Measurements from ENCODE around the gene GPSM1.

GPSM1 gene

GRCh38 chr9:136365775-136366222 lies 38.5 kb downstream of the GPSM1 start:
- Mint-ChIP-seq H3K4me3 (no peak overlapping the region), H3K27me3 (no peaks in the 10 kb centered on the region), H3K27ac (peak overlapping the region; percentile 29), H3K4me1 (ENCODE audit: low read depth) (peaks cover 17% of the 10 kb centered on the region), H3K9me3 (no peaks in the 10 kb centered on the region), H3K36me3 (ENCODE audit: low read depth) (peaks cover 18% of the 10 kb centered on the region)
- DNase-seq: no peak

GRCh38 chr9:136366826-136367225 lies 39.5 kb downstream of the GPSM1 start:
- Mint-ChIP-seq H3K36me3 (ENCODE audit: low read depth) (peaks cover 10% of the 10 kb centered on the region), H3K4me1 (ENCODE audit: low read depth) (peaks cover 17% of the 10 kb centered on the region), H3K27me3 (no peaks in the 10 kb centered on the region), H3K27ac (no peak overlapping the region), H3K9me3 (no peaks in the 10 kb centered on the region), H3K4me3 (no peak overlapping the region)
- DNase-seq: no peak

GRCh38 chr9:136367296-136368145 lies 40.2 kb downstream of the GPSM1 start:
- H3K4me1 Mint-ChIP-seq (ENCODE audit: low read depth): peaks cover 12% of the 10 kb centered on the region

GRCh38 chr9:136368190-136368589 lies 40.9 kb downstream of the GPSM1 start:
- Mint-ChIP-seq H3K27me3 (no peaks in the 10 kb centered on the region), H3K4me1 (ENCODE audit: low read depth) (peaks cover 7% of the 10 kb centered on the region), H3K36me3 (ENCODE audit: low read depth) (no peaks in the 10 kb centered on the region), H3K4me3 (no peak overlapping the region), H3K9me3 (no peaks in the 10 kb centered on the region), H3K27ac (peak overlapping the region; percentile 26)
- no peak for DNase-seq

More at GRCh38 chr9:136367296-136368145, 40.2 kb downstream of the GPSM1 start:
- no peak overlapping the region for H3K4me3 Mint-ChIP-seq
- no peak for DNase-seq
- peaks cover 5% of the 10 kb centered on the region for H3K36me3 Mint-ChIP-seq (ENCODE audit: low read depth)
- no peaks in the 10 kb centered on the region for H3K9me3 Mint-ChIP-seq
- H3K27me3 Mint-ChIP-seq: no peaks in the 10 kb centered on the region
- H3K27ac Mint-ChIP-seq: peak overlapping the region; percentile 26

GRCh38 chr9:136370037-136370436 lies 42.7 kb downstream of the GPSM1 start:
- H3K27ac Mint-ChIP-seq: no peak overlapping the region
- H3K9me3 Mint-ChIP-seq: no peaks in the 10 kb centered on the region
- no peak overlapping the region for H3K4me3 Mint-ChIP-seq
- H3K36me3 Mint-ChIP-seq (ENCODE audit: low read depth): peaks cover 7% of the 10 kb centered on the region
- no peak for DNase-seq
- H3K4me1 Mint-ChIP-seq (ENCODE audit: low read depth): no peaks in the 10 kb centered on the region
- no peaks in the 10 kb centered on the region for H3K27me3 Mint-ChIP-seq

GRCh38 chr9:136370687-136371532 lies 43.6 kb downstream of the GPSM1 start:
- peaks cover 15% of the 10 kb centered on the region for H3K36me3 Mint-ChIP-seq (ENCODE audit: low read depth)
- no peak overlapping the region for H3K27ac Mint-ChIP-seq
- H3K9me3 Mint-ChIP-seq: no peaks in the 10 kb centered on the region
- H3K4me1 Mint-ChIP-seq (ENCODE audit: low read depth): no peaks in the 10 kb centered on the region
- DNase-seq: no peak
- no peaks in the 10 kb centered on the region for H3K27me3 Mint-ChIP-seq
- no peak overlapping the region for H3K4me3 Mint-ChIP-seq

GRCh38 chr9:136371533-136371880 lies 44.2 kb downstream of the GPSM1 start:
- no peak for DNase-seq
- no peaks in the 10 kb centered on the region for H3K4me1 Mint-ChIP-seq (ENCODE audit: low read depth)
- no peak overlapping the region for H3K27ac Mint-ChIP-seq
- H3K4me3 Mint-ChIP-seq: no peak overlapping the region
- H3K27me3 Mint-ChIP-seq: no peaks in the 10 kb centered on the region
- no peaks in the 10 kb centered on the region for H3K9me3 Mint-ChIP-seq
- peaks cover 21% of the 10 kb centered on the region for H3K36me3 Mint-ChIP-seq (ENCODE audit: low read depth)

GRCh38 chr9:136372006-136372405 lies 44.7 kb downstream of the GPSM1 start:
- peaks cover 26% of the 10 kb centered on the region for H3K36me3 Mint-ChIP-seq (ENCODE audit: low read depth)
- H3K9me3 Mint-ChIP-seq: no peaks in the 10 kb centered on the region
- no peaks in the 10 kb centered on the region for H3K27me3 Mint-ChIP-seq
- no peak for DNase-seq
- H3K4me1 Mint-ChIP-seq (ENCODE audit: low read depth): no peaks in the 10 kb centered on the region
- no peak overlapping the region for H3K4me3 Mint-ChIP-seq
- no peak overlapping the region for H3K27ac Mint-ChIP-seq

GRCh38 chr9:136372561-136373299 lies 45.4 kb downstream of the GPSM1 start:
- no peaks in the 10 kb centered on the region for H3K4me1 Mint-ChIP-seq (ENCODE audit: low read depth)
- no peak for DNase-seq
- peaks cover 29% of the 10 kb centered on the region for H3K36me3 Mint-ChIP-seq (ENCODE audit: low read depth)
- H3K27me3 Mint-ChIP-seq: no peaks in the 10 kb centered on the region
- peak overlapping the region; percentile 29 for H3K27ac Mint-ChIP-seq
- H3K4me3 Mint-ChIP-seq: peak overlapping the region; percentile 50
- no peaks in the 10 kb centered on the region for H3K9me3 Mint-ChIP-seq

- Mint-ChIP-seq H3K27me3 (no peaks in the 10 kb centered on the region), H3K4me1 (ENCODE audit: low read depth) (no peaks in the 10 kb centered on the region), H3K27ac (peak within 1 kb of the TSS; percentile 29), H3K4me3 (peak within 1 kb of the TSS; percentile 50), H3K36me3 (ENCODE audit: low read depth) (peaks cover 32% of the 10 kb centered on the region), H3K9me3 (no peaks in the 10 kb centered on the region)
- peak; percentile 33 for DNase-seq
Observed at GRCh38 chr9:136373300-136374182, 46.2 kb downstream of the GPSM1 start, which contains the start of gene CARD9. CARD9 (minus strand) TSS chr9:136373669; CDS start chr9:136372078, 1,591 bp downstream.

- H3K9me3 Mint-ChIP-seq: no peaks in the 10 kb centered on the region
- no peak overlapping the region for H3K4me3 Mint-ChIP-seq
- DNase-seq: no peak
- no peak overlapping the region for H3K27ac Mint-ChIP-seq
- no peaks in the 10 kb centered on the region for H3K27me3 Mint-ChIP-seq
- peaks cover 39% of the 10 kb centered on the region for H3K36me3 Mint-ChIP-seq (ENCODE audit: low read depth)
- H3K4me1 Mint-ChIP-seq (ENCODE audit: low read depth): no peaks in the 10 kb centered on the region
Observed at GRCh38 chr9:136374183-136374575, 46.8 kb downstream of the GPSM1 start.

GRCh38 chr9:136375096-136375495 lies 47.8 kb downstream of the GPSM1 start:
- Mint-ChIP-seq H3K27me3 (no peaks in the 10 kb centered on the region), H3K4me3 (no peak overlapping the region), H3K36me3 (ENCODE audit: low read depth) (peaks cover 47% of the 10 kb centered on the region), H3K27ac (no peak overlapping the region), H3K9me3 (no peaks in the 10 kb centered on the region), H3K4me1 (ENCODE audit: low read depth) (no peaks in the 10 kb centered on the region)
- no peak for DNase-seq

- H3K36me3 Mint-ChIP-seq (ENCODE audit: low read depth): peaks cover 54% of the 10 kb centered on the region
- no peak for DNase-seq
- H3K9me3 Mint-ChIP-seq: no peaks in the 10 kb centered on the region
- H3K27ac Mint-ChIP-seq: no peak overlapping the region
- no peak overlapping the region for H3K4me3 Mint-ChIP-seq
- no peaks in the 10 kb centered on the region for H3K4me1 Mint-ChIP-seq (ENCODE audit: low read depth)
- H3K27me3 Mint-ChIP-seq: no peaks in the 10 kb centered on the region
Observed at GRCh38 chr9:136376457-136376856, 49.1 kb downstream of the GPSM1 start.

All from activated T-cell treated with anti-CD3 and anti-CD28 coated beads, Interleukin-2, amount 50 U/mL, for 24 hours (primary cell).